ENCODE data around the gene ZNF587.

GRCh38 chr19:57817976-57818375 is 31.7 kb upstream of the ZNF587 start:
- TF ChIP-seq BHLHE40 (IDR thresholded peaks at IDR 0.05; ENCODE audit: low read length) (no peak), ZNF777 (CRISPR knock-in tag; IDR thresholded peaks at IDR 0.05) (no peak), NCOA2 (CRISPR knock-in tag; IDR thresholded peaks at IDR 0.05) (no peak), SRF (IDR thresholded peaks at IDR 0.05; ENCODE audit: low read depth, low read length) (no peak), KLF9 (CRISPR knock-in tag; IDR thresholded peaks at IDR 0.05; ENCODE audit: low read depth) (no peak)
